K562 (cell line): ENCODE results near the gene PDLIM5. TPM values are rescaled to one million over a fixed set of nuclear protein-coding genes. Genes with fewer than 3 reads are reported as not detected.

Experiments used
- ATAC-seq: fragments of 200-7000 bp; cut with Tn5 transposase; 3 replicates; pipeline ENCODE4 v1.9.1; 2020; ENCODE audit warnings: moderate library complexity
- BruUV-seq: library from RNA; stranded (reverse); fragments of 400-500 nt; replicated peaks from 2 replicates; lab custom pipeline; 2021; lab: Mats Ljungman, UMichigan
- CTCF ChIA-PET: fragments of 300-600 bp; formaldehyde crosslinking; extraction: SDS; loops from one replicate; lab custom pipeline; 2021; ENCODE audit warnings: low intra/inter-chr PET ratio; lab: Yijun Ruan, JAX
- POLR2A ChIA-PET: fragments of 300-600, 350-650 bp; sonication (Branson Sonifier 250); formaldehyde crosslinking; extraction: SDS; loops from one replicate; lab custom pipeline; 2021; ENCODE audit warnings: antibody characterized with exemption, inconsistent platforms; lab: Yijun Ruan, JAX
- DNase-seq, 4 experiments: peaks; one replicate each; pipeline versions ENCODE4 v3.0.0 to v3.0.0-alpha.2; 2011 to 2018; ENCODE audit warnings: low spot score in 3 of 4, mixed read lengths in 3 of 4; ENCODE audit errors: extremely low read depth in 1 of 4
- FAIRE-seq: peaks from 2 replicates; lab custom pipeline; 2011; peaks lifted over from hg19 to GRCh38; lab: Jason Lieb, UNC
- H2AFZ ChIP-seq: 2 replicates; pipeline ENCODE4 v1.6.0; 2011; ENCODE audit warnings: low read depth, low read length, control low read depth, inconsistent platforms
- H3K27ac ChIP-seq: fragments of 200-600 bp; 3 replicates; pipeline ENCODE4 v1.8.0; 2011; ENCODE audit warnings: low read depth, mild to moderate bottlenecking, control low read depth, inconsistent platforms, low read length, moderate library complexity, mixed read lengths; ENCODE audit errors: extremely low read depth
- H3K27me3 ChIP-seq, 2 experiments: fragments of 300-600 bp in 1 of 2; 2 replicates in 1 of 2; 3 replicates in 1 of 2; pipeline versions ENCODE4 v1.6.0 to v1.8.0; 2011; ENCODE audit warnings: inconsistent platforms in 2 of 2, low read length in 2 of 2, mild to moderate bottlenecking in 1 of 2, mixed read lengths in 1 of 2, moderate library complexity in 1 of 2; ENCODE audit not compliant: control insufficient read depth in 2 of 2, insufficient read depth in 2 of 2
- H3K36me3 ChIP-seq: fragments of 300-600 bp; 3 replicates; pipeline ENCODE4 v1.8.0; 2011; ENCODE audit warnings: mild to moderate bottlenecking, low read length, inconsistent platforms; ENCODE audit not compliant: control insufficient read depth, insufficient read depth
- H3K4me1 ChIP-seq, 2 experiments: fragments of 200-600 bp in 1 of 2; replicated peaks in 1 of 2; 2 replicates in 1 of 2; 3 replicates in 1 of 2; pipeline versions ENCODE4 v1.5.1 to v1.8.0; 2011; ENCODE audit warnings: inconsistent platforms in 2 of 2, low read length in 2 of 2, mild to moderate bottlenecking in 1 of 2, mixed read lengths in 1 of 2, moderate library complexity in 1 of 2; ENCODE audit not compliant: control insufficient read depth in 2 of 2, insufficient read depth in 2 of 2
- H3K4me2 ChIP-seq: 2 replicates; pipeline ENCODE4 v1.6.1; 2011; ENCODE audit warnings: low read length, control low read depth, inconsistent platforms, mixed read lengths; ENCODE audit not compliant: insufficient read depth
- H3K4me3 ChIP-seq: fragments of 200-600 bp; sonication (generic), shearing (Covaris generic); 2 replicates; pipeline ENCODE4 v1.5.1; 2016; ENCODE audit warnings: control low read depth, inconsistent platforms
- H3K79me2 ChIP-seq: fragments of 200-600 bp; 3 replicates; pipeline ENCODE4 v1.8.0; 2011; ENCODE audit warnings: low read length, inconsistent platforms; ENCODE audit not compliant: control insufficient read depth, insufficient read depth
- H3K9ac ChIP-seq, 2 experiments: 2 replicates each; pipeline versions ENCODE4 v1.6.0 to v1.6.1; 2011; ENCODE audit warnings: low read depth in 2 of 2, low read length in 2 of 2, control low read depth in 1 of 2, inconsistent platforms in 1 of 2, mild to moderate bottlenecking in 1 of 2, mixed read lengths in 1 of 2; ENCODE audit not compliant: insufficient read depth in 1 of 2
- H3K9me1 ChIP-seq: one replicate; pipeline ENCODE4 v1.6.0; 2011; ENCODE audit warnings: inconsistent platforms, mild to moderate bottlenecking, low read length, moderate library complexity; ENCODE audit not compliant: control insufficient read depth, insufficient read depth
- H3K9me3 ChIP-seq: replicated peaks from 2 replicates; pipeline ENCODE4 v1.5.1; 2011; ENCODE audit warnings: low read depth, low read length, inconsistent platforms; ENCODE audit not compliant: control insufficient read depth, insufficient read depth
- H4K20me1 ChIP-seq: replicated peaks from 2 replicates; pipeline ENCODE4 v1.6.1; 2011; ENCODE audit warnings: low read length, inconsistent platforms, mixed read lengths; ENCODE audit not compliant: control insufficient read depth, insufficient read depth
- DDX20 ChIP-seq: fragments of 450-650 bp; IDR thresholded peaks from 2 replicates; pipeline ENCODE4 v1.6.1; 2016; ENCODE audit warnings: missing genetic modification characterization, low read depth, mild to moderate bottlenecking, missing compliant biosample characterization, moderate library complexity
- FOXJ3 ChIP-seq: sonication (generic); formaldehyde crosslinking; IDR thresholded peaks from 2 replicates; pipeline ENCODE4 v1.4.0; 2020; ENCODE audit warnings: mild to moderate bottlenecking, missing genetic modification reagents
- SMARCE1 ChIP-seq: fragments of 450-650 bp; IDR thresholded peaks from 2 replicates; pipeline ENCODE4 v1.7.1; 2016; ENCODE audit warnings: mild to moderate bottlenecking
- ZNF41 ChIP-seq: fragments of 250-450 bp; sonication (Bioruptor Pico); conservative IDR thresholded peaks from 2 replicates; pipeline ENCODE4 v1.4.0; 2020; ENCODE audit warnings: mild to moderate bottlenecking
- WGBS: fragments of 100-300 bp; shearing (Covaris generic); methylation state at CpG from one replicate; pipeline ENCODE4 v1.1.6; 2016; ENCODE audit warnings: low coverage, mixed read lengths; ENCODE audit not compliant: insufficient coverage; ENCODE audit errors: missing lambda C conversion rate; 5-methylcytosine and 5-hydroxymethylcytosine counted together
- in situ Hi-C: fragments of 300-500 bp; cut with MboI; formaldehyde crosslinking; loops from 4 replicates; pipeline ENCODE4 v1.15.0; 2018; ENCODE audit warnings: inconsistent platforms, mixed read lengths
- intact Hi-C: fragments of 100-400 bp; cut with micrococcal nuclease; formaldehyde crosslinking; loops from 2 replicates; pipeline ENCODE4 v1.14.2; 2022
- polyA plus RNA-seq, 8 experiments: library from polyadenylated mRNA; depleted of rRNA in 4 of 8; stranded (reverse) in 5 of 8; unstranded in 3 of 8; fragments of >200 nt; fragmentation: Nextera tagmentation in 2 of 8; fragmentation: Illumina TruSeq in 1 of 8; extraction: Ambion mirVana in 2 of 8; extraction: Trizol in 1 of 8; gene quantifications; 2 replicates each; pipeline versions ENCODE4 v1.2.1 to v1.2.3, GENCODE V29; 2011 to 2014; ENCODE audit warnings: inconsistent platforms in 1 of 8, missing spikeins in 1 of 8
- total RNA-seq, 7 experiments: library from RNA; depleted of rRNA in 6 of 7; stranded (reverse); fragments of >200 nt in 6 of 7; fragmentation: Illumina TruSeq in 2 of 7; extraction: Trizol in 2 of 7; gene quantifications; 2 replicates each; pipeline versions ENCODE4 v1.2.1 to v1.2.3, GENCODE V29; 2011 to 2021; ENCODE audit warnings: low replicate concordance in 1 of 7
- TF ChIP-seq, protein P1 (sequence below), 2 experiments: fragments of 450-650 bp; IDR thresholded peaks; 2 replicates each; pipeline ENCODE4 v1.6.1; 2016; ENCODE audit warnings: mild to moderate bottlenecking in 2 of 2, borderline replicate concordance in 1 of 2, low read depth in 1 of 2, moderate library complexity in 1 of 2

PDLIM5 gene
- total and polyA plus RNA-seq, 9 of the 15 experiments (the other 6 are each of a cell fraction or from before 2014, with no cell fraction given): 36.9 to 127 (median 62.5) TPM

- no peaks in the 10 kb centered on the region for H3K4me1 ChIP-seq
- H3K27me3 ChIP-seq: no peaks in the 10 kb centered on the region
- no peak overlapping the region for H3K9ac ChIP-seq
- BruUV-seq: no TSS peak
- no peak overlapping the region for H2AFZ ChIP-seq
- no peak for FAIRE-seq
- H3K4me3 ChIP-seq: no peak overlapping the region
- WGBS: 68% methylated on average over 2 of the region's 2 CpGs
- ChIA-PET POLR2A (no interaction called here), CTCF (no interaction called here)
- H4K20me1 ChIP-seq: no peaks in the 10 kb centered on the region
- H3K79me2 ChIP-seq: no peaks in the 10 kb centered on the region
- peaks cover 31% of the 10 kb centered on the region; the same call in 2 of the 3 replicates for H3K36me3 ChIP-seq
- no peak for DNase-seq
- H3K27ac ChIP-seq: no peak overlapping the region
- no peaks in the 10 kb centered on the region for H3K9me3 ChIP-seq
- TF ChIP-seq FOXJ3 (no peak), ZNF41 (CRISPR knock-in tag) (no peak), DDX20 (tag) (no peak), SMARCE1 (no peak)
- TF ChIP-seq, protein P1, sequence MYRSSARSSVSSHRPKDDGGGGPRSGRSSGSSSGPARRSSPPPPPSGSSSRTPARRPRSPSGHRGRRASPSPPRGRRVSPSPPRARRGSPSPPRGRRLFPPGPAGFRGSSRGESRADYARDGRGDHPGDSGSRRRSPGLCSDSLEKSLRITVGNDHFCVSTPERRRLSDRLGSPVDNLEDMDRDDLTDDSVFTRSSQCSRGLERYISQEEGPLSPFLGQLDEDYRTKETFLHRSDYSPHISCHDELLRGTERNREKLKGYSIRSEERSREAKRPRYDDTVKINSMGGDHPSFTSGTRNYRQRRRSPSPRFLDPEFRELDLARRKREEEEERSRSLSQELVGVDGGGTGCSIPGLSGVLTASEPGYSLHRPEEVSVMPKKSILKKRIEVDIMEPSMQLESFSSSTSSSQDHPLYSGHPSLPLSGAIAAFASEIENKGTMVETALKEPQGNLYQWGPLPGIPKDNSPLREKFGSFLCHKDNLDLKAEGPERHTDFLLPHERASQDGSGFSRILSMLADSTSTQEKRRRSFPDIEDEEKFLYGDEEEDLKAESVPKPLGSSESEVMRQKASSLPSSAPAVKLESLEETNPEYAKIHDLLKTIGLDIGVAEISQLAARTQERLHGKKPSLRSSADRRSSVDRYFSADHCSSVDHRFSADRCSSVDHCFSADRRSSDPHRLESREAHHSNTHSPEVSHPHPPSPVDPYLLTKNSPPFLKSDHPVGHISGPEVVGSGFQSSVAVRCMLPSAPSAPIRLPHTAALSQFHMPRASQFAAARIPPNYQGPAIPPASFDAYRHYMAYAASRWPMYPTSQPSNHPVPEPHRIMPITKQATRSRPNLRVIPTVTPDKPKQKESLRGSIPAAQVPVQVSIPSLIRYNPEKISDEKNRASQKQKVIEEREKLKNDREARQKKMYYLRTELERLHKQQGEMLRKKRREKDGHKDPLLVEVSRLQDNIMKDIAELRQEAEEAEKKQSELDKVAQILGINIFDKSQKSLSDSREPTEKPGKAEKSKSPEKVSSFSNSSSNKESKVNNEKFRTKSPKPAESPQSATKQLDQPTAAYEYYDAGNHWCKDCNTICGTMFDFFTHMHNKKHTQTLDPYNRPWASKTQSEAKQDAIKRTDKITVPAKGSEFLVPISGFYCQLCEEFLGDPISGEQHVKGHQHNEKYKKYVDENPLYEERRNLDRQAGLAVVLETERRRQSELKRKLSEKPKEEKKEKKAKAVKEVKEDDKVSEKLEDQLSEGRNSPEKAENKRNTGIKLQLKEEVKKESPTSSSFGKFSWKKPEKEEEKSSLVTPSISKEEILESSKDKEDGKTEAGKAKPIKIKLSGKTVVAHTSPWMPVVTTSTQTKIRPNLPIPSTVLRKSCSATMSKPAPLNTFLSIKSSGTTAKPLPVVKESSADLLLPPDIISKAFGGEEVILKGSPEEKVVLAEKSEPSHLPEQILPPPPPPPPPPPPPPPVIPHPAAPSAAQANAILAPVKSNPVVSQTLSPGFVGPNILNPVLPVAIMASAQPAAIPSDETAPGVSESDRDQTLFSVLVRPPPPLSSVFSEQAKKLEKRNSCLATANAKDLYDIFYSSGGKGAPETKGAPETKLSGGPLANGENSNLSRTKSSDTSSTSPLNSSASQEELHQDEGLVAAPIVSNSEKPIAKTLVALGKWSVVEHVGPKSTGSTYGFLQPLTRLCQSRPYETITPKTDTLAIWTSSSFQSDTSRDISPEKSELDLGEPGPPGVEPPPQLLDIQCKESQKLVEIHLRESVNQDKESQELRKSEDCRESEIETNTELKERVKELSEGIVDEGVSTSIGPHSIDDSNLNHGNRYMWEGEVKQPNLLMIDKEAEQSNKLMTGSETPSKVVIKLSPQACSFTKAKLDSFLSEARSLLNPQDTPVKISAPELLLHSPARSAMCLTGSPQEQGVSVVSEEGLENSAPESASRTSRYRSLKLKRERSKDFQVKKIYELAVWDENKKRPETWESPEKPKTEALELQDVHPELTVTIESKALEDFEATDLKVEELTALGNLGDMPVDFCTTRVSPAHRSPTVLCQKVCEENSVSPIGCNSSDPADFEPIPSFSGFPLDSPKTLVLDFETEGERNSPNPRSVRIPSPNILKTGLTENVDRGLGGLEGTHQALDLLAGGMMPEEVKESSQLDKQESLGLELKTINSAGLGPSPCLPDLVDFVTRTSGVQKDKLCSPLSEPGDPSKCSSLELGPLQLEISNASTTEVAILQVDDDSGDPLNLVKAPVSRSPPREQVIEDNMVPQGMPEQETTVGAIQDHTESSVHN (IDR thresholded peaks at IDR 0.05; ENCODE audit: borderline replicate concordance in 1 of 2, low read depth in 1 of 2): no peak
- H3K4me2 ChIP-seq: no peak overlapping the region
- no peaks in the 10 kb centered on the region for H3K9me1 ChIP-seq
- no peak for ATAC-seq
- in situ Hi-C loops (loop anchor here (25.0 kb wide), 1 partner anchor 473 kb away; no protein-coding TSS in a partner anchor), intact Hi-C loops (no loop called here)
Measured at GRCh38 chr4:94639298-94639697, 187.6 kb downstream of the PDLIM5 start.
